ENCODE data around the gene LRRC3.
"Not testable (repeated sequence)": the region's sequence is repeated elsewhere in the genome, so short reads cannot be mapped to it uniquely, and the experiment has no call there.

Gene LRRC3, protein sequence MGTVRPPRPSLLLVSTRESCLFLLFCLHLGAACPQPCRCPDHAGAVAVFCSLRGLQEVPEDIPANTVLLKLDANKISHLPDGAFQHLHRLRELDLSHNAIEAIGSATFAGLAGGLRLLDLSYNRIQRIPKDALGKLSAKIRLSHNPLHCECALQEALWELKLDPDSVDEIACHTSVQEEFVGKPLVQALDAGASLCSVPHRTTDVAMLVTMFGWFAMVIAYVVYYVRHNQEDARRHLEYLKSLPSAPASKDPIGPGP

DNA sequence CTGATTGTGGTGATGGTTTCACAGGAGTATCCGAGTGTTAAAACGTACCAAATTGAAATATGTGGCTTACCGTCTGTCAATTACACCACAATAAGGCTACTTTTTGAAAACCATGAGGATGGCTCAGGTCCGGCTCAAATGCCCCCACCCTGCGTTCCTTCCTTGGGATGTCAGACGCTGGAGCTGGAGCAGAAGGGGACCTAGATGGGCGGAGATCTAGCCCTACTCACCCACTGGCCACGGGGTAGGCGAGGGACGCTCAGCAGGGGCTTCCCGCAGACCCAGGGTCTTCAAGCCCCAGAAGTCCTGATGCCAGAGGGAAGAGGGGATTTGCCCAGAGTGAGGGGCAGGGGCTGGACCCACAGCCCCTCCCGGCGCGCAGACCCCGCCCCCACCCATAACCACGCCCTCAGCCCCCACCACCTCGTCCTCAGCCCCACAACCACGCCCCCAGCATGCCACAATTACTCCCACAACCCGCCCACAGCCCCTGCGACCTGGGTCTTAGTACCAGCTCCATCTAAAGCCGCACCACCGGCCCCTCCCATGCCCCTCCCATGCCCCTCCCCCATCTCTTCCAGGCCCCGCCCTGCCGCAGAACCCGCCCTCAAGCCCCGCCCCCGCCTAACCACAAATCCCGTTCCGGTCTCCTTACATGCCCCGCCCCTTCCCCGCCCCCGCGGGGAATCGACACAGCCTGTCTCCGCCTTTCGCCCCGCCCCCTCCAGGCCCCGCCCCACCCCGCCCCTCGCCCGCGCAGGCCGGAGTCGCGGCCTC is at the start of gene LRRC3:
TSS of gene LRRC3 (plus strand) at position 764 of the 777 bp plus-strand sequence. CDS start 1,135 bp downstream, outside the sequence.
- DNase-seq (ENCODE audit: low read depth in 4 of 4, low spot score in 1 of 4) = peak; percentile 67 to 84 (median 73)

DNA sequence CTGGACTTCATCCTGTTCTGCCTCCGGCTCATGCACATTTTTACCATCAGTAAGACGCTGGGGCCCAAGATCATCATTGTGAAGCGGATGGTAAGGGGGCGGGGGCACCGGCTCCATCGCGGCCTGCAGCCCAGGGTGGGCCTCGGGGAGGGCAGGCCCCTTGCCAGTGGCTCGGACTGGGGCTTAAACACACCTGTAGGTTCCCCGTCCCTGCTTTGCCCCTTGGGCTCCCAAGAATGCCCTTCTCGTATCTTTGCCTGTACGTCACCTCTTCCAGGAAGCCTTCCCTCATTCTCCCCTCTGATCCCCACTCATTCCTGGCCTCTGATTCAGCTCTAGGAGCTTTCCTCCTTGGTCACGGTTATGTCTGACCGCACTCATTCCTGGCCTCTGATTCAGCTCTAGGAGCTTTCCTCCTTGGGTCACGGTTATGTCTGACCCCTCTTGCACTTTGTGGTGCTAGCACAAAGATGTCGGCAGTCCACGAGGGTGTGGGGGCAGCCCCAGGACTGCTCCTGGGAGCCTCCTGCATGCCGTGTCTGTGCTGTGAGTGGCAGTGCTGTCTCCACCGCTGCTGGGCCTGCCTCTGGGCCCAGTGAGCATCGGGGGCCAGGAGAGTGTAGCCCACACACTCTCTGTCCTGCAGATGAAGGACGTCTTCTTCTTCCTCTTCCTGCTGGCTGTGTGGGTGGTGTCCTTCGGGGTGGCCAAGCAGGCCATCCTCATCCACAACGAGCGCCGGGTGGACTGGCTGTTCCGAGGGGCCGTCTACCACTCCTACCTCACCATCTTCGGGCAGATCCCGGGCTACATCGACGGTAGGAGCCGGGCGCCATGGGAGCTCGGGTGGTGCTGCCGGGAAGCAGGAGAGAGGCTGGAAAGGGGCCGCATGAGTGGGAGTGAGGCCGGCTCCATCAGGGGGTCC is 49.1 kb upstream of the LRRC3 start:
- no peak for DNase-seq (ENCODE audit: low read depth in 4 of 4, low spot score in 1 of 4)

DNA sequence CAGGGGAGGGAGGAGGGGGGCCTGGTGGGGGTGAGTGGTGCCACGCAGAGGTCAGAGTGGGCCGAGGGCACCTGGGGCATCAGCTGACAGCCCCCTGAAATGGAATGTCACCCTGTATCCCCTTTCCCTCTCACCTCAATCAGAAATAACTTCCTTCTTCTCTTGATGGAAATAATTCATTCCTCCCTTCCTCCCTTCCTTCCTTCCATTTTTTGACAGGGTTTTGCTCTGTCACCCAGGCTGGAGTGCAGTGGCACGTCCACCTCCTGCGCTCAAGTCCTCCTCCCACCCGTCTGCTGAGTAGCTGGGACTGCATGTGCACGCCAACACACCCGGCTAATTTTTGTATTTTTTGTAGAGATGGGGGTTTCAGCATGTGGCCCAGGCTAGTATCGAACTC is 48.4 kb upstream of the LRRC3 start:
- DNase-seq (ENCODE audit: low read depth in 4 of 4, low spot score in 1 of 4) = no peak

DNA sequence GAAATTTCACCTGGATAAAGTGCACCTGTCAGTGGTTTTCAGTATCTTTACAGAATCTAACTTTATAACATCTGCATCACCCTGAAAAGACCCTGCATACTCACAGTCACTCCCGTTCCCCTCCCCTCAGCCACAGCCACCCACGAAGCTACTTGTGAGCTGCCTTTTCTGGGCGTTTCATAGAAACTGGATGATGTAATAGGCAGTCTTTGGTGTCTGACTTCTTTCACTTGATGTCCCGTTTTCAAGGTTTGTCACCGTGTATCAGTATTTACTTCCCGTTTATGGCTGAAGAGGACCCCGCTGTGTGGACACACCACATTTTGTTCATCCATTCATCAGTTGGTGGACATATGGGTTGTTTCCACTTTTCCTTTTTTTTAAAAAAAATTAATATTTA is 47.8 kb upstream of the LRRC3 start:
- peak in 1 of 4 experiments; percentile 7 for DNase-seq (ENCODE audit: low read depth in 4 of 4, low spot score in 1 of 4)

DNA sequence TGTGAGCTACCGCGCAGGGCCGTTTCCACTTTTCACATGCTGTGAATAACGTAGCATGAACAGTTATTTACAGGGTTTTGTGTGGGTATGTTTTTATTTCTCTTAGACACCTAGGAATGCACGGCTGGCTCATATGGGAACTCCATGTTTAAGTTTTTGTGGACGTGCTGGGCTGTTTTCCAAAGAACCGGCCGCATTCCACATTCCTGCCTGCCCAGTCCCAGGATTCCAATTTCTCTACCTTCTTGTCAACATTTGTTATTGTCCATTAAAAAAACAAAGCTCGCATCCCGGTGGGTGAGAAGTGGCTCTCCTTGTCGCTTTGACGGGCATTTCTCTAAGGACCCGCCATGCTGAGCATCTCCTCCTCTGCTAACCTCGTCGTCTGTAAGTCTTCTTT is 47.1 kb upstream of the LRRC3 start:
- DNase-seq (ENCODE audit: low read depth in 4 of 4, low spot score in 1 of 4) = no peak

DNA sequence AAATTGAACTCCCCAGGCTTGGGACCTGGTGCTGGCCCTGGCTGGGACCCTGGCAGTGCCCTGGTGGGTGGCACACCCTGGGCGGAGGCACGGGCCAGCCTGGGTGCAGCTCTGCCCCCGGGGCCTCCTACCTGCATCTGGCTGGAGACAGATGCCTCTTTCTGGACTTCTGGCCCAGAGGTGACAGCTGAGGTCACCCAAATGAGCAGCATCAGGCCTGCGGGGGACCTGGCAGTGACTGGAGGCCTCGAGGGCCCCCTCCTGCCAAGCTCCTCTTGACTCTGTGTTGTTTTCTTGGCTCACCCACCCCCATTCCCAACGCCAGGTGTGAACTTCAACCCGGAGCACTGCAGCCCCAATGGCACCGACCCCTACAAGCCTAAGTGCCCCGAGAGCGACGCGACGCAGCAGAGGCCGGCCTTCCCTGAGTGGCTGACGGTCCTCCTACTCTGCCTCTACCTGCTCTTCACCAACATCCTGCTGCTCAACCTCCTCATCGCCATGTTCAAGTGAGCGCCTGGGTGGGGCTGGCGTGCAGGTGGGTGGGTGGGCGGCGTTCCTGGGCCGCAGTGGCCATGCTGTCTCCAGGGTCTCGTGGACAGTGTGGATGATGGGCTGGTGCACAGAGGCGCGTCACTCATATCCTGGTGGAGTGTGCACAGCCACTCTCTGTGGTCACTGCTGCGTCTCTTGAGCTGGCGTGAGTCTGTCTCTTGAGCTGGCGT is 41.6 kb upstream of the LRRC3 start:
- DNase-seq (ENCODE audit: low read depth in 4 of 4, low spot score in 1 of 4) = no peak

DNA sequence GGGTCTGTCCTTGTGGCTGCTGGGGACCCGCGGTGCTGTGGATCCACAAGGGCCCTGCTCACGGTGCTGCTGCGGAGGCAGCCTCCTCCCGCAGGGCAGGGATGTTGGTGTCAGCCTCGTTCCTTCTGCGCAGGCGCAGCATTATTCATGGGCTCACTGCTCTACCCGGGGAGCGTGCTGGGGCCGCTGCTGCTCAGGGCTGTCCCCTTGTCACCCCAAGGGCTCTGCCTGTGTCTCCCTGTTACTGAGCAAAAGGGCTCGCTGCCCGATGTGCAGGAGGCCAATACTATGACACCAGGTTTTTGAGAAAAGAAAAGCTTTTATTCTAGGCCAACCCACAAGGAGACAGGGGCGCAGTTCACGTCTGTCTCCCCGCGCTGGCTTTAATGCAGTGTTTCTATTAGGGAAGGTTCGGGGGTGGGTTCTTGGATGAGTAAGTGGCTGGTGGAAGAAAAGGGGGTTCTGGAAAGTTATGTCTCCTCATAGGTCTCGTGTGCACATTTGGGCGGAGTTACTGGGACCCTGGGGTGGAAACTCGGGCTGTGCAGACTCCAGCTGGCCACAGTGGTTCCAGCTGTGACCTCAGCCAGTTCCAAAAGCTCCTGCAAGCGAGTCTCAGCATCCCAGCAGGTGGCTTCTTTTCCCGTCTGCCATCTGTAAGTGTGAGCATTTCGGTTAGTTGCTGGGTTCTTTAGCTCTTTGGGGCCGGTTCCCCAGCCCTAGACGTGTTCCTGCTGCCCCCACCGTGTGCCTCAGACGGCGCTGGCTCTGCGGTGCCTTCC is 40.8 kb upstream of the LRRC3 start:
- no peak for DNase-seq (ENCODE audit: low read depth in 4 of 4, low spot score in 1 of 4)

DNA sequence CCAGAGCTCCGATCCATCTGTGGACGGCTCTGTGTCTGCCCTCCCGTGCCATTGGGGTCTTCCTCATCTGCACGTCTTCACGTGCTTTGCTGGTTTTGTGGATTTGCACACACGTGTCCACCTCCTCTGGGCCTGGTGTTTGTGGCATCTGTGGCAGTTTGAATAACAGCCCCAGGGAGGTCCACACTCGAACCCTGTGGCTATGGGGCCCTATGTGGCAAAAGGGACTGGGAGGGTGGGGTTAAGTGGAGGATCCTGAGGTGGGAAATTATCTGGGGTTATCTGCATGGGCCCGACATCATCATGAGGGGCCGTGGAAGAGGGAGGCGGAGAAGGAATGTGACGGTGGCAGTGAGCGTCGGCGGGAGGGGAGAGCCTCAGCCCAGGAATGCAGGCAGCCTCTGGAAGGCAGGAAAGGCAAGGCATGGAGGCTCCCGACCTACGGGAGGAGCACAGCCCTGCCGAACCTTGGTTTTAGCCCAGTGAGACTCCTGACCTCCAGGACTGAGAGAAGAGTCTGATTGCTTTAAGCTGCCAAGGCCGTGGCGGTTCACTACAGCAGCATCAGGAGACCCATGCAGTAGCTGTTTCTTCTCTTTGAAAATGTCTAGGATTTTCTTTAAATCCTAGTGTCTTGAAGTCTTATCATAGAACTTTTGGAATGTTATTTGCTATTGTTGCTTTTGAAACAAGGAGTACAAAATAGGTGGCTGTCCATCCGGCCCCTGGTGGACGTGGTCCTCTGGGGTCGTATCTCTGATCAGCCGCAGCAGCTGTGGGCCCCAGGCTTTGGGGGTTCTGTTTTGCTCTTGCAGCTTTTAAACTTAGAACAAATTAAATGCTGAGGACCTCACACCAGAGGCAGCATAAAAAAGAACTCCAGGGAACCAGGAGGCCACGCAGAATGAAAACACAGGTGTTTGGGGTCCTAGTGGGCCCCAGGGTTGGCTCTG is 40.0 kb upstream of the LRRC3 start:
- no peak for DNase-seq (ENCODE audit: low read depth in 4 of 4, low spot score in 1 of 4)

DNA sequence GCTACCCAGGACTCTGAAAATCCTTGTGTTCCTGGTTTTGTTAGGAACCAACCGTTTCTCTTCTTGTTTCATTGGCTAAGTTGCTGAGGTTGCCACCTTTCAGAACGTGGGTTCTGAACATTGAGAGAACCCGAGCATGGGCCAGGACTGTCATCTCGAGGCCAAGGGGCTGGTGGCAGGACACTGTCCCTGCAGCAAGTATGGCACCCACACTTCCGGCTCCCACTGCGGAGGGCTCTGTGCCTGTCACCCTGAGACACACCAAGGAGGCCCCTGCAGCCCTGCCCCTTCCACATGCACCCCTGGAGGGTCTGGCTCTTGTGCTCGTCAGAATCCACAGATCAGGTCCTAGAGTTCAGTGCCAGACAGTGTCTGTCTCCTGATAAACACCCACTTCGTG is 39.1 kb upstream of the LRRC3 start:
- DNase-seq (ENCODE audit: low read depth in 4 of 4, low spot score in 1 of 4) = no peak

DNA sequence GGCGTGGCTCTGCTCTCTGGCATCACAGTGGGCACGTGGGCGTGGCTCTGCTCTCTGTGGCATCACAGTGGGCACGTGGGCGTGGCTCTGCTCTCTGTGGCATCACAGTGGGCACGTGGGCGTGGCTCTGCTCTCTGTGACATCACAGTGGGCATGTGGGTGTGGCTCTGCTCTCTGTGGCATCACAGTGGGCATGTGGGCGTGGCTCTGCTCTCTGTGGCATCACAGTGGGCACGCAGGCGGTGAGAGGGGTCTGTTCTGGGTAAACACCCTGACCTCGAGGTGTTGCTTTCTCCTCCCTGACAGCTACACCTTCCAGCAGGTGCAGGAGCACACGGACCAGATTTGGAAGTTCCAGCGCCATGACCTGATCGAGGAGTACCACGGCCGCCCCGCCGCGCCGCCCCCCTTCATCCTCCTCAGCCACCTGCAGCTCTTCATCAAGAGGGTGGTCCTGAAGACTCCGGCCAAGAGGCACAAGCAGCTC is 37.6 kb upstream of the LRRC3 start:
- not testable (repeated sequence) for DNase-seq (ENCODE audit: low read depth in 4 of 4, low spot score in 1 of 4)

DNA sequence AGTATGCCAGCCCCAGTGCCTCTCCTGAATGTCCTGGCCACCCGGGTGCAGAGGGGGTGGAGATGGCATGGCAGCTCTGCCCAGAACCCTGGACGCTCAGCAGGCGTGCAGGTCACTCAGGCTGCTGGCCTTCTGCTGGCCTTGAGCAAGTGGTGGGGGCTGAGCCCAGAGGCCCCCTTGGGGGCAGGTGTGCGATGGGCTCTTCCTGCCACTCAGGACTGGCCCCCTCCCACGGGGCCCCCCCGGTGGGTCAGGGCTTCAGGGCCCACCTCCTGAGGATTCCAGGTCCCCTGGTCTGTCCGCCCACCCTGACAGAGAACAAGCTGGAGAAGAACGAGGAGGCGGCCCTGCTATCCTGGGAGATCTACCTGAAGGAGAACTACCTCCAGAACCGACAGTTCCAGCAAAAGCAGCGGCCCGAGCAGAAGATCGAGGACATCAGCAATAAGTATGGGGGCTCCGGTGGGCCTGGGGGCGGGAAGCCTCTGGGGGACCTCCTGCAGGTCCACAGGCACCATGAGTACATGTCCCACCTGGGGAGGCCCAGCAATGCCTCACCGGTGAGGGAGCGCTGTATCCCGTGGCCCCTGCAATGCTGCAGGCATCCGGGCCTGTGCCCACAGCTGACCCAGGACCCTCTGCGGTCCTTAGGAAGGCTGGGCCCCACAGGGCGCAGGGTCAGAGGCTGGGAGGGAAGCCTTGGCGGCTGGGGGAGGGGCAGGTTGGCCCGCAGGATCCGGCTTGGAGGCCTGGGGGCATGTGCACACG is 37.0 kb upstream of the LRRC3 start:
- DNase-seq (ENCODE audit: low read depth in 4 of 4, low spot score in 1 of 4) = no peak

DNA sequence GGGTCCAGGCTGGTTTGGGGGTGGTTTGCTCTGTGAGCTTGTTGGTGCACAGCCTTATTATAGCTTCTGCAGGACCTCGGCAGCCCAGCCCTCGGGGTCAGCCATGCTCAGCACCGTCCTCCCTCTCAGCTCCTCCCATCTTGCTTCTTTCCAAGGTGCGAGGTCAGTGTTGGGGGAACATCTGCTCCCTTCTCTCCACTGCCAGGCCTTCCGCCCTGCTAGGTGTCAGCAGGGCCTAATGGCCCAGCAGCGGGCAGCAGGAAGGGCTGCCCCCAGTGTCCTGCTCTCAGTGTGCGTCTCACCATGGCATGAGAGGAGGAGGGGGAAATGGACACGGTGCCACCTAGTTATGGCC is 36.5 kb upstream of the LRRC3 start:
- no peak for DNase-seq (ENCODE audit: low read depth in 4 of 4, low spot score in 1 of 4)

DNA sequence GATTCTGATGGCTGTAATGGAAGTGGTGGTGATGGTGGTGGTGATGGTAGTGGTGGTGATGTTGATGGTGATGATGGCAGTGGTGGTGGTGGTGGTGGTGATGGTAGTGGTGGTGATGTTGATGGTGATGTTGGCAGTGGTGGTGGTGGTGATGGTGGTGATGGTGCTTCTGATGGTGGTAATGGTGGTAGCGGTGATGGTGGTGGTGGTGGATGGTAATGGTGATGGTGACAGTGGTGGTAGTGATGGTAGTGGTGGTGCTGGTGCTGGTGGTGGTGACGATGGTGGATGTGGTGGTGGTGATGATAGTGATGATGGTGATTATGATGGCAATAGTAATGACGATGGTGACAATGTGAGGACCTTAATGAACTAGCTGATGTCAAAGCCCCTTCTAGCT is 35.6 kb upstream of the LRRC3 start:
- no peak for DNase-seq (ENCODE audit: low read depth in 4 of 4, low spot score in 1 of 4)

DNA sequence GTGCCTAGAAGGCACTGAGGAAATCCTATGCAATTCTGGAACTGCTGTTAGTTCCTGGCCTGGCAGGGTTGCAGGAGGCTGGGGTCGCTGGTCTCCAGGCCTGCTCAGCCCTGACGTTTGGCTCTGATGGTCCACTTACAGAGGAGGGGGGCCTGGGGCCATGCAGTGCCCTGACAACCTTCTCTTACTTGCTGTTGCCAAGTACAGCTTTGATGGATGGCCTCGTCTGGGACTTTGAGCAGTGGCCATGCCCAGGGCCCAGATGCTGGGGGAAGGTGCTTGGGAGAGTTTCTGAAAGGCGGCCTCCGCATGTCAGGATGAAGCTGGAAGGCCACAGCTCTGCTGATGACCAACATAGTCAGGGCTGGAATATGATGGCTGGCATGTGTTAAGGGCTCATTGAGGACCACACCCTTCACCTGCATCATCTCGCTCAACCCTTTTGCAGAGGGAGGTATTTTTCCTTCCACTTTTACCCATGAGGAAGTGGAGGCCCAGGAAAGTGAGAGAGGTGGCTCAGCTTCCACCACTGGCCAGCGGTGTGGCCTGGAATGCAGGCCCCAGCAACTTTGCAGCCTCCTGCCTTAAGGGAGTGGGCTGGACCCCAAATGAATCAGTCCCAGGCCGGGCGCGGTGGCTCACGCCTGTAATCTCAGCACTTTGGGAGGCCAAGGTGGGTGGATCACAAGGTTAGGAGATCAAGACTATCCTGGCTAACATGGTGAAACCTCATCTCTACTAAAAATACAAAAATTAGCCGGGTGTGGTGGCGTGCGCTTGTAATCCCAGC is 34.7 kb upstream of the LRRC3 start:
- no peak for DNase-seq (ENCODE audit: low read depth in 4 of 4, low spot score in 1 of 4)

DNA sequence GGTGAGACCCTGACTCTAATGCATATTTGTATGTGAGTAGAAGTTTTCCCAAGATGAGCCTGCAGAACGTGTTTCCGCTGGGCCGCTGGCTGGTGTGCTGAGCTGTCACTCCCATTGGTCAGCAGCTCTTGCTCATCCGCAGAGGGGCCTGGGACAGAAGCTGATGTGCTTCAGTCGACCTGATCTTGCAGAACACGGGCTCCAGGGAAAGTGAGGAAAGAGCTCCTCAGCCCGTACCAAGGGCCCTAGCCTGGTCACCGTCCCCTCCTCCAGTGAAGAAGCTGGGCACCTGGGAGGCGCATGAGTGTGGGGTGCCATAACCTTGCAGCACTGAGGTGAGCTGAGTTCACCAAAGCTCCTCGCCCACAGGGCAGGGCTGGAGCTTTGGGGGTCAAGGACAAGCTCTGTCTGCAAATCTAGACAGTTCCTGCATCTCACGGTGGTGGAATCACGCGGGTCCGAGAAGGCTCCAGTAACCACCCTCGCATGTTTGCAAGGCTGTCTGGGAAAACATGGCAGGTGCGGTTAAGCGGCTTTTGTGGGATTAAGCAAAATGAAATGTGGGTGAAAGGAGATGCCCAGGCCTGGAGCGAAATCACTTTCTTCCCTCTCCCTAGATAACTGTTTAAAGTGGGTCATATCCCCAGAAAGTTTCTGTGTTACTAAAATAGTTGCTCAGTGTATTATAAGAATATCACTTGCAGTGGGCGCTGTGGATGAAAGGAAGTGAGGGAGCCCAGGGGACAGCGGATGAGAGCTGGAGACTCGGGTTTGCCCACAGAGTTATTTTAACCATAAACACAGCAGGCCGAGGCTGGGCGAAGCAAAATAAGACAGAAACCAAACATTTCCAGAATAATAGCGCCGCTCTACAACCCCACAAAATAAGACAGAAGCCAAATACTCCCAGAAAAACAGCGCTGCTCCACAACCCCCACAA is 33.1 kb upstream of the LRRC3 start:
- no peak for DNase-seq (ENCODE audit: low read depth in 4 of 4, low spot score in 1 of 4)

DNA sequence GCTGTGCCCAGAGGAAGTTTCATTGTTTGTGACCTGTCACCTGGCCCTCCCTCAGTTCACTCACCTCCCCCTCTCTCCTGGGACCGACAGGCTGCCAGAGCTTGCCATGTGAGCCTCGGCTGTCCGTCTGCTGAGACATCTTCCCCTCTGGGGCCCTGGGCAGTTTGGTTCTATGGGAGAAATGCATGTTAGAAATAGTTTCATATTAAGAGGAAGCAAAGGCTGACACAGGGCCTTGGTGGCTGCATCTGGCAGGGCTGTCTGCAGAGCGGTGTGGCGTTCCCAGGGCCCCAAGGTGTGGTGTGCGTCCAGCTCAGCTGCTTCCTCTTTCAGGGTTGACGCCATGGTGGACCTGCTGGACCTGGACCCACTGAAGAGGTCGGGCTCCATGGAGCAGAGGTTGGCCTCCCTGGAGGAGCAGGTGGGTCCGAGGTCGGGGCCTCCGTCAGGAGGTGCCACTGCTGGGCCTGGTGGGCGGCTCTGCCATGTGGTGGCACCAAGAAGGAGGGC is 31.9 kb upstream of the LRRC3 start:
- no peak for DNase-seq (ENCODE audit: low read depth in 4 of 4, low spot score in 1 of 4)
